Spleen (tissue), 11 donors: Measurements from ENCODE around the gene TSPAN3. TPM values are rescaled to one million over a fixed set of nuclear protein-coding genes. Genes with fewer than 3 reads are reported as not detected.

Experiments
- DNase-seq: peaks from one replicate; pipeline ENCODE4 v3.0.0-alpha.2; 2020
- H3K27ac ChIP-seq, 8 donors: fragments of 200-600 bp; sonication (generic) in 7 of 8; 1 replicate in 4 of 8; 2 replicates in 4 of 8; pipeline versions ENCODE4 v1.5.0 to v1.8.0; 2016 to 2021; ENCODE audit warnings: inconsistent platforms in 4 of 8, mild to moderate bottlenecking in 4 of 8, moderate library complexity in 1 of 8
- H3K27me3 ChIP-seq, 7 donors: fragments of 200-600 bp; sonication (generic) in 6 of 7; replicated peaks in 1 of 7; 1 replicate in 4 of 7; 2 replicates in 3 of 7; pipeline versions ENCODE4 v1.5.0 to v1.8.0; 2016 to 2021; ENCODE audit warnings: inconsistent platforms in 3 of 7, mild to moderate bottlenecking in 1 of 7
- H3K36me3 ChIP-seq, 6 donors: fragments of 200-600 bp; sonication (generic) in 5 of 6; 1 replicate in 4 of 6; 2 replicates in 2 of 6; pipeline versions ENCODE4 v1.5.0 to v1.8.0; 2016 to 2021; ENCODE audit warnings: inconsistent platforms in 2 of 6
- H3K4me1 ChIP-seq, 6 donors: fragments of 200-600 bp; sonication (generic) in 5 of 6; 1 replicate in 3 of 6; 2 replicates in 3 of 6; pipeline versions ENCODE4 v1.5.0 to v1.8.0; 2016 to 2021; ENCODE audit warnings: inconsistent platforms in 3 of 6
- H3K4me3 ChIP-seq, 8 donors: fragments of 200-600 bp; sonication (generic) in 7 of 8; 1 replicate in 4 of 8; 2 replicates in 4 of 8; pipeline versions ENCODE4 v1.5.0 to v1.8.0; 2016 to 2021; ENCODE audit warnings: inconsistent platforms in 4 of 8, mild to moderate bottlenecking in 4 of 8, moderate library complexity in 2 of 8
- H3K9me3 ChIP-seq, 8 donors: fragments of 200-600 bp; sonication (generic) in 7 of 8; 1 replicate in 4 of 8; 2 replicates in 4 of 8; pipeline versions ENCODE4 v1.5.0 to v1.8.0; 2016 to 2021; ENCODE audit warnings: inconsistent platforms in 4 of 8
- CTCF ChIP-seq, 11 experiments: fragments of 200-600 bp in 7 of 11; fragments of 450-650 bp in 4 of 11; sonication (generic) in 4 of 11; IDR thresholded peaks in 8 of 11; conservative IDR thresholded peaks in 3 of 11; 1 replicate in 7 of 11; 2 replicates in 4 of 11; pipeline versions ENCODE4 v1.4.0 to v1.8.0; 2016 to 2021; ENCODE audit warnings: antibody characterized with exemption in 11 of 11, inconsistent platforms in 4 of 11, mild to moderate bottlenecking in 1 of 11
- POLR2A ChIP-seq, 3 donors: fragments of 450-650 bp; IDR thresholded peaks; one replicate each; pipeline ENCODE4 v1.5.1; 2017; ENCODE audit warnings: antibody characterized with exemption in 3 of 3, mild to moderate bottlenecking in 1 of 3
- POLR2AphosphoS5 ChIP-seq, 3 donors: sonication (generic); formaldehyde crosslinking; IDR thresholded peaks; one replicate each; pipeline ENCODE4 v1.5.1; 2017; ENCODE audit warnings: antibody characterized with exemption in 3 of 3
- WGBS, 5 donors: extraction: QIAGEN DNeasy Blood & Tissue Kit in 3 of 5; methylation state at CpG; one replicate each; pipeline versions ENCODE4 v1.1.5 to v1.1.7; 2013 to 2018; 5-methylcytosine and 5-hydroxymethylcytosine counted together
- intact Hi-C: fragments of 100-400 bp; cut with DNase I; formaldehyde crosslinking; loops from one replicate; pipeline ENCODE4 v1.15.0; 2023; ENCODE audit warnings: low total_unique reads
- polyA plus RNA-seq, 3 donors: library from polyadenylated mRNA; stranded (reverse); fragments of 200-250 nt; gene quantifications; one replicate each; pipeline ENCODE4 v1.2.1, GENCODE V29; 2013
- total RNA-seq, 7 donors: library from RNA; depleted of rRNA in 3 of 7; stranded (reverse); fragments of >200 nt in 3 of 7; fragmentation: NEBNext Ultra II Directional in 4 of 7; extraction: Animal tissue kit (Norgen Biotek cat#: 25700) in 4 of 7; gene quantifications; one replicate each; pipeline versions ENCODE4 v1.1.0 to v1.2.1, GENCODE V29; 2016 to 2021
- donor health status: healthy with polysubstance abuse.
- donor health status: DM: no; HTN: no; CAD: no; lungs with moderate emphysema.
- donor health status: DM: no; HTN: no; CAD: no.
- donor health status: Bipolar disorder and iron deficiency.
- donor health status: healthy.
- donor health status: DM: no; HTN: no; CAD: no.
- donor health status: DM: yes; HTN: yes; CAD: no.

TSPAN3 gene
- total and polyA plus RNA-seq, 10 donors = 98.5 to 276 (median 141) TPM

GRCh38 chr15:76996526-76997401 lies 74.1 kb downstream of the TSPAN3 start:
- peak; percentile 88 for DNase-seq
- Histone ChIP-seq H3K4me3 (peak overlapping the region; percentile 23 to 71 (median 52)), H3K4me1 (peaks cover 22 to 100% (median 91%) of the 10 kb centered on the region in 6 donors), H3K36me3 (peaks cover 0 to 17% (median 0%) of the 10 kb centered on the region in 6 donors), H3K27me3 (no peaks in the 10 kb centered on the region), H3K9me3 (no peaks in the 10 kb centered on the region), H3K27ac (peak overlapping the region; percentile 76 to 97 (median 91))
- TF ChIP-seq CTCF (IDR thresholded peaks at IDR 0.05 in 8 of 11, conservative IDR thresholded peaks at IDR 0.05 in 3 of 11) = no peak
- TF ChIP-seq POLR2AphosphoS5 (IDR thresholded peaks at IDR 0.05) = peak; percentile 11 to 68 (median 59)
- TF ChIP-seq POLR2A (IDR thresholded peaks at IDR 0.05) = no peak
- 33 to 54% (median 43%) methylated on average over 7 to 14 of the region's 14 CpGs for WGBS, 5 donors
- intact Hi-C loops = no loop called here

GRCh38 chr15:76996076-76996525 lies 74.8 kb downstream of the TSPAN3 start:
- Histone ChIP-seq H3K27me3 (no peaks in the 10 kb centered on the region), H3K4me1 (peaks cover 15 to 100% (median 88%) of the 10 kb centered on the region in 6 donors), H3K27ac (peak overlapping the region; percentile 76 to 97 (median 91)), H3K4me3 (peak overlapping the region; percentile 23 to 71 (median 52)), H3K9me3 (no peaks in the 10 kb centered on the region), H3K36me3 (peaks cover 0 to 14% (median 0%) of the 10 kb centered on the region in 6 donors)
- TF ChIP-seq CTCF (IDR thresholded peaks at IDR 0.05 in 8 of 11, conservative IDR thresholded peaks at IDR 0.05 in 3 of 11) = no peak
- DNase-seq = no peak
- intact Hi-C loops = no loop called here
- WGBS, 5 donors = 29 to 47% (median 36%) methylated on average over 4 to 9 of the region's 9 CpGs

- H3K4me1 ChIP-seq = peaks cover 15 to 100% (median 80%) of the 10 kb centered on the region in 6 donors
- intact Hi-C loops = no loop called here
- peak within 1 kb of the TSS; percentile 76 to 97 (median 91) for H3K27ac ChIP-seq
- no peaks in the 10 kb centered on the region for H3K9me3 ChIP-seq
- H3K4me3 ChIP-seq = peak within 1 kb of the TSS; percentile 23 to 71 (median 52)
- DNase-seq = peak; percentile 96
- TF ChIP-seq POLR2A (IDR thresholded peaks at IDR 0.05) (peak in 2 of 3 donors; percentile 38 to 43), CTCF (IDR thresholded peaks at IDR 0.05 in 8 of 11, conservative IDR thresholded peaks at IDR 0.05 in 3 of 11) (peak in 1 of 11 experiments; percentile 8), POLR2AphosphoS5 (IDR thresholded peaks at IDR 0.05) (peak; percentile 93 to 94 (median 94))
- peaks cover 0 to 12% (median 0%) of the 10 kb centered on the region in 6 donors for H3K36me3 ChIP-seq
- no peaks in the 10 kb centered on the region for H3K27me3 ChIP-seq
- 17 to 36% (median 26%) methylated on average over 15 to 28 of the region's 28 CpGs for WGBS, 5 donors
These were observed 75.7 kb downstream of the TSPAN3 start, which contains the start of gene PSTPIP1 for GRCh38 chr15:76994971-76995945. Gene PSTPIP1 (plus strand): TSS chr15:76995126. CDS start chr15:76995574, 448 bp downstream.
